ENCODE measurements around the gene MAN2B1. TPM values are rescaled to one million over a fixed set of nuclear protein-coding genes. Genes with fewer than 3 reads are reported as not detected.
"Not testable (repeated sequence)": the region's sequence is repeated elsewhere in the genome, so short reads cannot be mapped to it uniquely, and the experiment has no call there.

Gene MAN2B1
- total and polyA plus RNA-seq, 7 experiments from 2014 or later = 40.6 to 215 (median 122) TPM

DNA sequence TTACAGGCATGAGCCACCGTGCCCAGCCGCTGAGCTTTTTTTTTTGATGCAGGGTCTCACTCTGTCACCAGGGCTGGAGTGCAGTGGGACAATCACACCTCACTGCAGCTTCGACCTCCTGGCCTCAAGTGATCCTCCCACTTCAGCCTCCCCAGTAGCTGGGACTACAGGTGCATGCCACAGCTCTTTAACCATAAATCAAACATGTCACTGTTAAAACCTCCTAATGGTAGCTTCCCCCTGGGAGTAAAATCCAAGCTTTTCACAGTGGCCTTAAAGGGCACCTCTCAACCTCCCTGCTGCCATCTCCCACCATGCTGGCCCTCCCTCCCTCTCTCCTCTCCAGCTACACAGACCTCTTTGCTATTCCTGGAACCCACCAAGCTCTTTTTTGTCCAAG, 19.3 kb upstream of the MAN2B1 start:
- DNase-seq (no peak), ATAC-seq (no peak)
- peaks cover 0 to 4% (median 0%) of the 10 kb centered on the region in 3 experiments for H3K36me3 ChIP-seq (ENCODE audit: control insufficient read depth in 2 of 3, insufficient read depth in 3 of 3, low read length in 3 of 3)
- no peaks in the 10 kb centered on the region for H3K27me3 Mint-ChIP-seq
- H3K4me1 ChIP-seq (ENCODE audit: control insufficient read depth in 2 of 2, insufficient read depth in 2 of 2, low read length in 2 of 2) = peaks cover 0 to 2% of the 10 kb centered on the region in 2 donors
- ChIA-PET POLR2A (interaction anchor here (0.7 to 0.9 kb wide), 2 partner anchors 10 to 75 kb away, joined by 3 read pairs; partner anchors contain the start of gene FBXW9), CTCF (interaction anchor here (0.6 kb wide), 1 partner anchor 394 kb away, joined by 3 read pairs; no protein-coding TSS in a partner anchor)
- H3K4me3 ChIP-seq (ENCODE audit: low read length) = no peak overlapping the region
- peaks cover 0 to 4% (median 0%) of the 10 kb centered on the region in 11 donors for H3K9me3 Mint-ChIP-seq
- peaks cover 0 to 6% (median 5%) of the 10 kb centered on the region in 5 donors for H3K36me3 Mint-ChIP-seq
- intact Hi-C loops (cut with micrococcal nuclease) = loop anchor here in 1 of 2 donors (10.0 kb wide), 1 partner anchor 1161 kb away; the partner anchor contains the start of gene ECSIT
- H3K4me3 Mint-ChIP-seq = no peak overlapping the region
- no peaks in the 10 kb centered on the region for H3K27me3 ChIP-seq (ENCODE audit: control insufficient read depth in 2 of 2, insufficient read depth in 2 of 2, low read length in 2 of 2)
- no peaks in the 10 kb centered on the region for H3K9me3 ChIP-seq (ENCODE audit: control insufficient read depth in 2 of 3, low read length in 3 of 3)
- no peak overlapping the region for H3K27ac ChIP-seq (ENCODE audit: low read depth, low read length)
- peaks cover 4 to 11% (median 7%) of the 10 kb centered on the region in 7 donors for H3K4me1 Mint-ChIP-seq
- H3K27ac Mint-ChIP-seq = peak overlapping the region in 1 of 9 donors; percentile 33

GRCh38 chr19:12681074-12681987, 14.8 kb upstream of the MAN2B1 start, which contains the start of gene DHPS:
Gene DHPS (minus strand): TSS chr19:12681880. CDS start chr19:12681766, 114 bp downstream.
- Mint-ChIP-seq H3K27me3 (no peaks in the 10 kb centered on the region), H3K4me3 (peak within 1 kb of the TSS; percentile 92 to 99 (median 96)), H3K36me3 (peaks cover 0 to 26% (median 18%) of the 10 kb centered on the region in 5 donors), H3K27ac (peak within 1 kb of the TSS; percentile 86 to 98 (median 94)), H3K9me3 (peaks cover 0 to 9% (median 0%) of the 10 kb centered on the region in 11 donors), H3K4me1 (peaks cover 17 to 34% (median 26%) of the 10 kb centered on the region in 7 donors)
- CTCF ChIA-PET = interaction anchor here (0.7 to 0.9 kb wide), 3 partner anchors 9 to 41 kb away, joined by 3 read pairs; no protein-coding TSS in a partner anchor
- no peaks in the 10 kb centered on the region for H3K9me3 ChIP-seq (ENCODE audit: control insufficient read depth in 2 of 3, low read length in 3 of 3)
- intact Hi-C loops (cut with micrococcal nuclease) = loop anchor here (1.0 to 10.0 kb wide), 11 partner anchors 12 to 1157 kb away; partner anchors contain the start of genes FBXW9 (in 2 of the 2), ZNF490 (in 2 of the 2), ZNF791 (in 2 of the 2) and ECSIT (in 1 of the 2)
- peak within 1 kb of the TSS; percentile 100 for H3K4me3 ChIP-seq (ENCODE audit: low read length)
- H3K27ac ChIP-seq (ENCODE audit: low read depth, low read length) = peak within 1 kb of the TSS; percentile 95
- ATAC-seq (peak; percentile 85), DNase-seq (peak; percentile 58 to 95 (median 93))
- POLR2A ChIA-PET = interaction anchor here (0.6 to 3.3 kb wide), 23 partner anchors 9 to 1746 kb away, joined by 3 to 19 read pairs (median 4); partner anchors contain the start of genes FBXW9, GCDH, GET3 and MAN2B1
- H3K27me3 ChIP-seq (ENCODE audit: control insufficient read depth in 2 of 2, insufficient read depth in 2 of 2, low read length in 2 of 2) = no peaks in the 10 kb centered on the region
- H3K36me3 ChIP-seq (ENCODE audit: control insufficient read depth in 2 of 3, insufficient read depth in 3 of 3, low read length in 3 of 3) = peaks cover 12 to 42% (median 19%) of the 10 kb centered on the region in 3 experiments
- peaks cover 6 to 19% of the 10 kb centered on the region in 2 donors for H3K4me1 ChIP-seq (ENCODE audit: control insufficient read depth in 2 of 2, insufficient read depth in 2 of 2, low read length in 2 of 2)

GRCh38 chr19:12680034-12680433, 13.5 kb upstream of the MAN2B1 start:
- ChIA-PET POLR2A (interaction anchor here (0.6 to 3.3 kb wide), 6 partner anchors 8 to 382 kb away, joined by 3 to 19 read pairs (median 6); partner anchors contain the start of genes FBXW9, ZNF490 and ZNF791), CTCF (interaction anchor here (1.0 kb wide), 1 partner anchor 40 kb away, joined by 5 read pairs; no protein-coding TSS in a partner anchor)
- no peaks in the 10 kb centered on the region for H3K27me3 Mint-ChIP-seq

GRCh38 chr19:12678039-12678438, 11.5 kb upstream of the MAN2B1 start:
- CTCF ChIA-PET = interaction anchor here (0.6 to 2.4 kb wide), 9 partner anchors 9 to 205 kb away, joined by 3 to 12 read pairs (median 4); a partner anchor contains a TSS
- ATAC-seq; H3K27me3 Mint-ChIP-seq; DNase-seq; H3K4me3 Mint-ChIP-seq; H3K9me3 Mint-ChIP-seq; H3K27ac Mint-ChIP-seq; intact Hi-C loops (cut with micrococcal nuclease); H3K27me3 ChIP-seq (ENCODE audit: control insufficient read depth in 2 of 2, insufficient read depth in 2 of 2, low read length in 2 of 2); H3K9me3 ChIP-seq (ENCODE audit: control insufficient read depth in 2 of 3, low read length in 3 of 3); H3K4me3 ChIP-seq (ENCODE audit: low read length): not testable (repeated sequence)
- H3K4me1 ChIP-seq (ENCODE audit: control insufficient read depth in 2 of 2, insufficient read depth in 2 of 2, low read length in 2 of 2) = peaks cover 6 to 22% of the 10 kb centered on the region in 2 donors
- peaks cover 18 to 74% (median 19%) of the 10 kb centered on the region in 3 experiments for H3K36me3 ChIP-seq (ENCODE audit: control insufficient read depth in 2 of 3, insufficient read depth in 3 of 3, low read length in 3 of 3)
- H3K36me3 Mint-ChIP-seq = peaks cover 0 to 34% (median 25%) of the 10 kb centered on the region in 5 donors
- POLR2A ChIA-PET = interaction anchor here (1.1 to 2.9 kb wide), 6 partner anchors 9 to 114 kb away, joined by 3 to 10 read pairs (median 6); partner anchors contain the start of genes FBXW9, JUNB, MAN2B1 and TNPO2
- H3K4me1 Mint-ChIP-seq = peaks cover 21 to 37% (median 30%) of the 10 kb centered on the region in 7 donors
- peak overlapping the region; percentile 17 for H3K27ac ChIP-seq (ENCODE audit: low read depth, low read length)

More at GRCh38 chr19:12680034-12680433, 13.5 kb upstream of the MAN2B1 start:
- intact Hi-C loops (cut with micrococcal nuclease) = loop anchor here (2.0 to 10.0 kb wide), 4 partner anchors 42 to 1155 kb away; partner anchors contain the start of genes ECSIT (in 1 of the 2), IER2 (in 1 of the 2), JUNB (in 1 of the 2) and STX10 (in 1 of the 2)
- Histone ChIP-seq H3K27ac (ENCODE audit: low read depth, low read length) (no peak overlapping the region), H3K4me3 (ENCODE audit: low read length) (no peak overlapping the region), H3K4me1 (ENCODE audit: control insufficient read depth in 2 of 2, insufficient read depth in 2 of 2, low read length in 2 of 2) (peaks cover 6 to 22% of the 10 kb centered on the region in 2 donors), H3K36me3 (ENCODE audit: control insufficient read depth in 2 of 3, insufficient read depth in 3 of 3, low read length in 3 of 3) (peaks cover 18 to 55% (median 19%) of the 10 kb centered on the region in 3 experiments), H3K9me3 (ENCODE audit: control insufficient read depth in 2 of 3, low read length in 3 of 3) (no peaks in the 10 kb centered on the region), H3K27me3 (ENCODE audit: control insufficient read depth in 2 of 2, insufficient read depth in 2 of 2, low read length in 2 of 2) (no peaks in the 10 kb centered on the region)
- Mint-ChIP-seq H3K9me3 (peaks cover 0 to 9% (median 0%) of the 10 kb centered on the region in 11 donors), H3K4me3 (peak overlapping the region; percentile 27 to 99 (median 66)), H3K4me1 (peaks cover 21 to 37% (median 28%) of the 10 kb centered on the region in 7 donors), H3K36me3 (peaks cover 0 to 27% (median 20%) of the 10 kb centered on the region in 5 donors), H3K27ac (peak overlapping the region in 5 of 9 donors; percentile 21 to 56 (median 49))
- no peak for ATAC-seq
- DNase-seq = no peak

- no peak for DNase-seq
Observed at GRCh38 chr19:12676928-12677327, 10.4 kb upstream of the MAN2B1 start.

More at GRCh38 chr19:12676928-12677327, 10.4 kb upstream of the MAN2B1 start:
- Histone ChIP-seq H3K27ac (ENCODE audit: low read depth, low read length) (no peak overlapping the region), H3K4me1 (ENCODE audit: control insufficient read depth in 2 of 2, insufficient read depth in 2 of 2, low read length in 2 of 2) (peaks cover 6 to 22% of the 10 kb centered on the region in 2 donors), H3K36me3 (ENCODE audit: control insufficient read depth in 2 of 3, insufficient read depth in 3 of 3, low read length in 3 of 3) (peaks cover 18 to 86% (median 19%) of the 10 kb centered on the region in 3 experiments), H3K4me3 (ENCODE audit: low read length) (no peak overlapping the region), H3K27me3 (ENCODE audit: control insufficient read depth in 2 of 2, insufficient read depth in 2 of 2, low read length in 2 of 2) (no peaks in the 10 kb centered on the region), H3K9me3 (ENCODE audit: control insufficient read depth in 2 of 3, low read length in 3 of 3) (no peaks in the 10 kb centered on the region)
- Mint-ChIP-seq H3K4me1 (peaks cover 26 to 42% (median 34%) of the 10 kb centered on the region in 7 donors), H3K9me3 (peaks cover 0 to 9% (median 0%) of the 10 kb centered on the region in 11 donors), H3K36me3 (peaks cover 0 to 36% (median 28%) of the 10 kb centered on the region in 5 donors), H3K27ac (peak overlapping the region in 7 of 9 donors; percentile 22 to 86 (median 68)), H3K27me3 (no peaks in the 10 kb centered on the region), H3K4me3 (peak overlapping the region in 1 of 10 donors; percentile 48)
- intact Hi-C loops (cut with micrococcal nuclease) = loop anchor here in 1 of 2 donors (1.0 kb wide), 2 partner anchors 119 to 170 kb away; no protein-coding TSS in a partner anchor
- POLR2A ChIA-PET = interaction anchor here (0.8 to 2.9 kb wide), 7 partner anchors 8 to 115 kb away, joined by 3 to 10 read pairs (median 6); partner anchors contain the start of genes FBXW9, JUNB, MAN2B1 and TNPO2
- no peak for ATAC-seq
- CTCF ChIA-PET = interaction anchor here (0.5 to 2.4 kb wide), 8 partner anchors 13 to 463 kb away, joined by 3 to 12 read pairs (median 6); no protein-coding TSS in a partner anchor
